ENCODE data around the gene TKT.

The TKT gene

GRCh38 chr3:53224026-53224425 lies 31.8 kb downstream of the TKT start:
- DNase-seq (ENCODE audit: low spot score): no peak

GRCh38 chr3:53223541-53223966 lies 32.3 kb downstream of the TKT start:
- no peak for DNase-seq (ENCODE audit: low spot score)

- no peak for DNase-seq (ENCODE audit: low spot score)
These were observed 32.8 kb downstream of the TKT start for GRCh38 chr3:53223025-53223424.

- no peak for DNase-seq (ENCODE audit: low spot score)
These were observed 33.5 kb downstream of the TKT start for GRCh38 chr3:53222183-53222901.

GRCh38 chr3:53221827-53222182 lies 34.0 kb downstream of the TKT start:
- no peak for DNase-seq (ENCODE audit: low spot score)

GRCh38 chr3:53221345-53221744 lies 34.5 kb downstream of the TKT start:
- no peak for DNase-seq (ENCODE audit: low spot score)

- peak; percentile 80 for DNase-seq (ENCODE audit: low spot score)
These were observed 35.8 kb downstream of the TKT start for GRCh38 chr3:53219895-53220483.

GRCh38 chr3:53218131-53218530 lies 37.7 kb downstream of the TKT start:
- DNase-seq (ENCODE audit: low spot score): no peak

- DNase-seq (ENCODE audit: low spot score): no peak
These were observed 38.6 kb downstream of the TKT start for GRCh38 chr3:53217175-53217574.

GRCh38 chr3:53216723-53217122 lies 39.1 kb downstream of the TKT start:
- no peak for DNase-seq (ENCODE audit: low spot score)

- DNase-seq (ENCODE audit: low spot score): no peak
These were observed 40.0 kb downstream of the TKT start for GRCh38 chr3:53215816-53216215.

GRCh38 chr3:53213276-53213675 lies 42.5 kb downstream of the TKT start:
- DNase-seq (ENCODE audit: low spot score): no peak

- DNase-seq (ENCODE audit: low spot score): no peak
These were observed 43.8 kb downstream of the TKT start for GRCh38 chr3:53211706-53212702.

- DNase-seq (ENCODE audit: low spot score): no peak
These were observed 53.3 kb downstream of the TKT start for GRCh38 chr3:53202331-53203015.

GRCh38 chr3:53200501-53201498 lies 55.0 kb downstream of the TKT start:
- DNase-seq (ENCODE audit: low spot score): no peak

GRCh38 chr3:53199834-53200233 lies 56.0 kb downstream of the TKT start:
- DNase-seq (ENCODE audit: low spot score): no peak

- no peak for DNase-seq (ENCODE audit: low spot score)
These were observed 56.8 kb downstream of the TKT start for GRCh38 chr3:53198996-53199395.

- DNase-seq (ENCODE audit: low spot score): no peak
These were observed 57.4 kb downstream of the TKT start for GRCh38 chr3:53198256-53198977.

GRCh38 chr3:53196575-53197407 lies 59.0 kb downstream of the TKT start:
- DNase-seq (ENCODE audit: low spot score): no peak
